ENCODE data around the gene PFDN1. TPM values are rescaled to one million over a fixed set of nuclear protein-coding genes. Genes with fewer than 3 reads are reported as not detected.

PFDN1 gene
- total RNA-seq, 6 experiments from 2014 or later: 75.0 to 95.8 (median 89.0) TPM

GRCh38 chr5:140312791-140313189 is 9.9 kb upstream of the PFDN1 start:
- H3K9me3 Mint-ChIP-seq: no peaks in the 10 kb centered on the region
- TF ChIP-seq, protein P1, sequence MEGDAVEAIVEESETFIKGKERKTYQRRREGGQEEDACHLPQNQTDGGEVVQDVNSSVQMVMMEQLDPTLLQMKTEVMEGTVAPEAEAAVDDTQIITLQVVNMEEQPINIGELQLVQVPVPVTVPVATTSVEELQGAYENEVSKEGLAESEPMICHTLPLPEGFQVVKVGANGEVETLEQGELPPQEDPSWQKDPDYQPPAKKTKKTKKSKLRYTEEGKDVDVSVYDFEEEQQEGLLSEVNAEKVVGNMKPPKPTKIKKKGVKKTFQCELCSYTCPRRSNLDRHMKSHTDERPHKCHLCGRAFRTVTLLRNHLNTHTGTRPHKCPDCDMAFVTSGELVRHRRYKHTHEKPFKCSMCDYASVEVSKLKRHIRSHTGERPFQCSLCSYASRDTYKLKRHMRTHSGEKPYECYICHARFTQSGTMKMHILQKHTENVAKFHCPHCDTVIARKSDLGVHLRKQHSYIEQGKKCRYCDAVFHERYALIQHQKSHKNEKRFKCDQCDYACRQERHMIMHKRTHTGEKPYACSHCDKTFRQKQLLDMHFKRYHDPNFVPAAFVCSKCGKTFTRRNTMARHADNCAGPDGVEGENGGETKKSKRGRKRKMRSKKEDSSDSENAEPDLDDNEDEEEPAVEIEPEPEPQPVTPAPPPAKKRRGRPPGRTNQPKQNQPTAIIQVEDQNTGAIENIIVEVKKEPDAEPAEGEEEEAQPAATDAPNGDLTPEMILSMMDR (IDR thresholded peaks at IDR 0.05): no peak
- peaks cover 54% of the 10 kb centered on the region for H3K4me1 Mint-ChIP-seq (ENCODE audit: low read depth)
- peaks cover 2% of the 10 kb centered on the region for H3K27me3 Mint-ChIP-seq (ENCODE audit: insufficient read depth)
- no peaks in the 10 kb centered on the region for H3K36me3 Mint-ChIP-seq (ENCODE audit: low read depth)
- DNase-seq: no peak
- H3K4me3 Mint-ChIP-seq: peak overlapping the region; percentile 77; the same call in 1 of the 2 replicates
- peak overlapping the region; percentile 97 for H3K27ac Mint-ChIP-seq

DNA sequence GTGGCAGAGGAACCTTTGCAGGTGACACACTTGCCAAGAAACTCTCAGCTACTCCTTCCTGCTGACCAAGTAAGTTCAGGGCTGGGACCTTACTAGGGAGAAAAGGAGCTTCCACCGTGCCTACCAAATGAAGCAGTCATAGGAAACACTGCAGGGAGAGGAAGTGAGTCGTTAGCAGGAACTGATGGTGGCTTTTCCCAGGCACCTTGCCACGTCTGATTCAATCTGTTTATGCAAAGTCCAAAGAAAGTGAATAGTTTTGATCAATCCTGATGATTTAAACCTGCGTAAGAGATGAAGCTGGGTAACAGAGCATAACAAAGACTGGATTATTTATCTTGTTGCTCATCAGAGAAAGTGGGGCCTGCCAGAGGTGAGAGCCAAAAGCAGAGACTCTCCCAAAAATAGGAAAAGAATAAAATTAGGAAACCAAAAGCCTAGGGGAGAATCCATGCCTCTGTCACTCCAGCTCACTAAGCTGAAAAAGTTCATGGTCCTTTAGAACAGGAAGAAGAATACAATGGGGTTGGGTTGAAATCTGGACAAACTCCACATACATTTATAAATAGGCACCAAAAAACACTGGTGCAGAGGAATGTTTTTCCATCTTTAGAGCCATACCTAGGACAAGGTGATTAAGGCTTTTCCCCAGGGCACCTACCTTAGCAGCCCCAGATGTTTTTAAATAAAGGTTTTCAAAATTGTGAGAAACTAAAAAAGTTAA is 9.3 kb upstream of the PFDN1 start:
- peaks cover 48% of the 10 kb centered on the region for H3K4me1 Mint-ChIP-seq (ENCODE audit: low read depth)
- H3K27ac Mint-ChIP-seq: peak overlapping the region; percentile 97
- H3K4me3 Mint-ChIP-seq: peak overlapping the region; percentile 77
- TF ChIP-seq, protein P1 (IDR thresholded peaks at IDR 0.05): no peak
- peak; percentile 91 for DNase-seq
- H3K9me3 Mint-ChIP-seq: no peaks in the 10 kb centered on the region
- H3K27me3 Mint-ChIP-seq (ENCODE audit: insufficient read depth): peaks cover 2% of the 10 kb centered on the region
- H3K36me3 Mint-ChIP-seq (ENCODE audit: low read depth): no peaks in the 10 kb centered on the region

- DNase-seq: peak; percentile 83
- H3K36me3 Mint-ChIP-seq (ENCODE audit: low read depth): no peaks in the 10 kb centered on the region
- peak overlapping the region; percentile 25; the same call in 1 of the 2 replicates for H3K4me3 Mint-ChIP-seq
- no peaks in the 10 kb centered on the region for H3K9me3 Mint-ChIP-seq
- H3K4me1 Mint-ChIP-seq (ENCODE audit: low read depth): peaks cover 48% of the 10 kb centered on the region
- H3K27me3 Mint-ChIP-seq (ENCODE audit: insufficient read depth): peaks cover 2% of the 10 kb centered on the region
- TF ChIP-seq, protein P1 (IDR thresholded peaks at IDR 0.05): no peak
- H3K27ac Mint-ChIP-seq: peak overlapping the region; percentile 97
These were observed 8.1 kb upstream of the PFDN1 start for GRCh38 chr5:140311011-140311467.

GRCh38 chr5:140310434-140310833 is 7.5 kb upstream of the PFDN1 start:
- Mint-ChIP-seq H3K4me3 (peak overlapping the region; percentile 8; the same call in 1 of the 2 replicates), H3K27me3 (ENCODE audit: insufficient read depth) (peaks cover 2% of the 10 kb centered on the region), H3K9me3 (no peaks in the 10 kb centered on the region), H3K27ac (peak overlapping the region; percentile 97), H3K4me1 (ENCODE audit: low read depth) (peaks cover 48% of the 10 kb centered on the region), H3K36me3 (ENCODE audit: low read depth) (no peaks in the 10 kb centered on the region)
- TF ChIP-seq, protein P1 (IDR thresholded peaks at IDR 0.05): no peak
- DNase-seq: no peak

- Mint-ChIP-seq H3K4me1 (ENCODE audit: low read depth) (peaks cover 48% of the 10 kb centered on the region), H3K36me3 (ENCODE audit: low read depth) (no peaks in the 10 kb centered on the region), H3K27ac (peak overlapping the region; percentile 97), H3K4me3 (no peak overlapping the region), H3K27me3 (ENCODE audit: insufficient read depth) (peaks cover 2% of the 10 kb centered on the region), H3K9me3 (no peaks in the 10 kb centered on the region)
- TF ChIP-seq, protein P1 (IDR thresholded peaks at IDR 0.05): no peak
- DNase-seq: no peak
These were observed 6.9 kb upstream of the PFDN1 start for GRCh38 chr5:140309706-140310249.
